Urothelium cell line (cell line): ENCODE data around the gene SYNGR1.
A peak's percentile ranks its signal among the peaks of the same experiment; 100 is the strongest.
"Not testable (repeated sequence)": the region's sequence is repeated elsewhere in the genome, so short reads cannot be mapped to it uniquely, and the experiment has no call there.

ENCODE experiments used
- DNase-seq: peaks from one replicate; pipeline ENCODE4 v3.0.0; 2011; ENCODE audit warnings: low spot score, mixed read lengths
- FAIRE-seq: peaks from 2 replicates; lab custom pipeline; 2011; peaks lifted over from hg19 to GRCh38; lab: Jason Lieb, UNC

SYNGR1 gene

DNA sequence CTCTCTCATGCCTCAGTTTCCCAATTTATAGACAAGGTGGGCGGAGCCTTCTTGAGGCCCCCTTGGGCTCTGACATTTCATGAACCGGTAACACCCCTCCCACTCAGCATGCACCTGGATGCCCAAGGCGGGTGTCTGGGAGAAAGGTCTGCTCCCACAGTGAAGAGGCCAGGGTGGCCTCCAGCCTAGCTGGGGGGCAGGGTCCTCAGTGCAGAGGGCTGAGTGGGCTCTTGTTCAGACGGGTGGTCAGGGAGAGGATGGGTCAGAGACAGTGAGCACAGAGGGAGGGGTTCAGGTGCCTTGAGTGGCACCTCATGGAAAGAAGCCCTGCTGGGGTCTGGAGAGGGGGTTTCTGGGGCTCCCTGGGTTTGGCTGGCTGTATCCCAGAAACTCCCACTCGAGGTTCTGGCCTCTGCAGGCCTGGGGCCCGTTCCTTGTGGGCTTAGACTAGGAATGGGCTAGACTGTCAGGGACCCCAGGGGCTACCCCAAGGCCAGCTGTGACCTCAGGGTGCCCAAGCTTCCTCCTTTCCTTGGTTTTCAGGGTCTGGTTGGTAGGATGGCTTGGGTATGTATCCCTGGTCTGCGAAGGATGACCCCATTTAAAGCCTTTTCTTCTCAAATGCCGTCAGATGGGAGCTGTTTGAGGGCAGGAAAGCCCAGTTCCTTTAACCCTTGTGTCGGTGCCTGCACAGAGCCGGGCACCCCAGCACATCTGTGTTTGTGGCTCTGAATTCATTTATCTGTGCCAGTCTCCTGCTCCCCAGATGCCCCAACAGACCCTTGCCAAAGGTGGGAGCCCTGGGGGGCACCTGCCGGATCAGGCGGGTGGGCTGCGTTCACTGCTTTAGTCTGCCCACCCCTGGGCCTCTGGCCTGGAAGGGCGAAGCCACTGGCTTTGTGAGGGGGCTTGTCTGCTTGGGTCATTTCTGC, 1.2 kb downstream of the SYNGR1 start:
- DNase-seq (no peak), FAIRE-seq (peak; percentile 44)

DNA sequence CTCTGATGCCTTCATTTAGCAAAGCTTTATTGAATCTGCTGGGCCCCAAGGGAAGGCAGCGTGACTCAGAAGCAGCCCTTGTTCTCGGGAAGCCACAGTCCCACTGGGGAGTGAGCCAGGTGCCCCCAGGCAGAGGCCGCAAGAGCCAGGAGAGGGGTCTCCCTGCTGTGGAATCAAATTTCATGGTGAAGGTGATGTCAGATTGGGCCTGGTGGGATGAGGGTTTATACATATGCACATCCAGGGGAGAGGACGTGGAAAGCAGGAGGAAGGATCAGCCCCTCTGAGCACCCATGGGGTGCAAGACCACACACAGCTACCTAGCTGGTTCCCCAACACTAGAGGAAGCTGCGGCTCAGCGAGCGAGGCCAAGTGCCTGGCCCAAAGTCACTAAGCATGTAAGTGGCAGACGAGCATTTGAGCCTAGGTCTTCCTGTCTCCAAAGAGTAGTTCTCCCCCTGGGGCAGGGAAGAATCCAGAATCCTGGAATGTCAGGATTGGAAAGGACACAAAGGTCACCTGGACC, 2.0 kb downstream of the SYNGR1 start:
- no peak for DNase-seq
- FAIRE-seq, result no peak

DNA sequence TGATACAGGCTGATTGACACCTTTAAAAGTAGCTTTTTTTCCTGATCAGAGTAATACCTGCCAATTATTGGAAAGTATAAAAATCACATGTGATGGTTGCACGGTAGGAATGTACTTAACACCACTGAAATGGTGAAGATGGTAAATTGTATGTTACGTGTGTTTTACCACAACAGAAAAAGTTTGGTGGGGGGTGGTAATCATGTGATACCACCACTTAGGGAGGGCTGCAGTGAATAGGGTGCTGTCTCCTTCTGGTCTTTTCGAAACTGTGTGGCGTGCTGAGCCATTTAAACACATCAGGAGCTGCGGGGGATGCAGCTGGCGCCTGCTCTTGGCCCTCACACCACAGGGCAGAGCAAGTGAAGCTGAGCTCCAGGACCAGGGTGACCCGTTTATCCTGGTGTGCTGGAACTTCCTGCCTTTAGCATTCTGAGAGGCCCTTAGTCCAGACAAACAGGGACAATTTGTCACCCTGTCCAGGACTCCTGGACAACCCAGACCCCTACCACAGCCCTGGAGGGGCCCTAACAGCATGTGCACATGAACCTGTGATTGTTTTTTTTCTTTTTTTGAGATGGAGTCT, 2.6 kb downstream of the SYNGR1 start:
- DNase-seq, result no peak
- FAIRE-seq, result peak; percentile 77

DNA sequence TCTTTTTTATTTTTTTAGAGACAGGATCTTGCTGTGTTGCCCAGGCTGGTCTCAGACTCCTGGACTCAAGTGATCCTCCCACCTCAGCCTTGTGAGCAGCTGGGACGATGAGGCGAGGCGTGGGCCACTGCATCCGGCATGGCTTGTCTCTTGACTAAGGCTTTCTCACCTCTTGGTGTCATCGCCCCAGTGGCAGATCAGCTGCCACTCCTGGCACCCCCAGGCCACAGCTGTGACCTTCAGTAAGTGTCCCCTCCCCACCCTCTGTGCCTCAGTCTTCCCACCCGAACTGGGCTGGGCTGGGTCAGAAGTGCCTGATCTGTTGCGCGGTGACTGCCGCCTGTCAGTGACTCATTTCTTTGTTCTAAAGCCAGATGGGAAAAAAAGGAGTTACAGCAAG, 3.6 kb downstream of the SYNGR1 start:
- FAIRE-seq (no peak), DNase-seq (no peak)

DNA sequence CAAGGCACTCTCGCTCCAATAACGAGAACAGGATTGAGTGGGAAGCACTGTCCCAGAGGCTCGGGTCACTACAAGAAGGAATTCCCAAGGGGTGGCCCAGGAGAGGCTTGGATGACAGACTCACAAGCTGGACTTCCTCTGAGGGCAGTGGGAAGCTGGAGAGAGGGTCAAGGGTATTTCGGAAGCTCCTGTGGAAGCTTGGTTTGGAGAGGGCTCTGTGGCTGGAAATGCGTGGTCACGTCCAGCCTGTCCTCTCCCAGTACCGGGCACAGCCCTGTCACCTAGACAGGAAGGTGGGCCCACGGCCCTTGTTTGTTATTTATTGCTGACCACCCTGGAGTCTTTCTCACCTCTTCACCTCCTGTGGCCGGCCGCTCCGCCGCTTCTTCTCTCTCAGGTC, 5.3 kb downstream of the SYNGR1 start:
- DNase-seq, result no peak
- FAIRE-seq, result no peak

DNA sequence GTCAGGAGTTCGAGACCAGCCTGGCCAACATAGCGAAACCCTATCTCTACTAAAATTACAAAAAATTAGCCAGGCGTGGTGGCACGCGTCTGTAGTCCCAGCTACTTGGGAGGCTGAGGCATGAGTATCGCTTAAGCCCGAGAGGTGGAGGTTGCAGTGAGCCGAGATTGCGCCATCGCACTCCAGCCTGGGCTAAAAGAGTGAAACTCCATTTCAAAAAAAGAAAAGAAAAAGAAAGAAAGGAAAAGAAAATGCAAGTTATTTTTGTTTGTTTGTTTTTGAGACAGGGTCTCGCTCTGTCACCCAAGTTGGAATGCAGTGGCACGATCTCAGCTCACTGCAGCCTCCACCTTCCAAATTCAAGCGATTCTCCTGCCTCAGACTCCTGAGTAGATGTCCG, 6.0 kb downstream of the SYNGR1 start:
- not testable (repeated sequence) for DNase-seq, FAIRE-seq

DNA sequence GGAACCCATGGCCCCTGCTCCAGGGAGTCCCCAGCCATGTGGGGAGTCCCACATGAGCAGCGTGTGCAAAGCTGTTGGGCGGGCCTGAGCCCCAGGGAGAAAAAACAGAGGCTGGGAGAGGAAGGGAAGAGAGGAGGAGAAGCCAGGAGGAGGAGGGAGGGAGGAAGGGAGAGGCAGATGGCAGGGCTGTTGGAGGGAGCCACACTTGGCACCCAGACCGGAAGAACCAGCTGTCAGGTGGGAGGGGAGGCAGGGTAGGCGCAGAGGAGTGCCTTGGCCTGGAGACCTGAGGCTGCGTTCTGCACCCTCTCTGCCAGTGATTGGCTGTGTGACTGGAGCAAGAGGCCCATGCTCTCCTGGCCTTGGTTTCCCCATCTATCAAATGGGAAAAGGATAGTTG, 6.7 kb downstream of the SYNGR1 start:
- FAIRE-seq, result no peak
- no peak for DNase-seq

DNA sequence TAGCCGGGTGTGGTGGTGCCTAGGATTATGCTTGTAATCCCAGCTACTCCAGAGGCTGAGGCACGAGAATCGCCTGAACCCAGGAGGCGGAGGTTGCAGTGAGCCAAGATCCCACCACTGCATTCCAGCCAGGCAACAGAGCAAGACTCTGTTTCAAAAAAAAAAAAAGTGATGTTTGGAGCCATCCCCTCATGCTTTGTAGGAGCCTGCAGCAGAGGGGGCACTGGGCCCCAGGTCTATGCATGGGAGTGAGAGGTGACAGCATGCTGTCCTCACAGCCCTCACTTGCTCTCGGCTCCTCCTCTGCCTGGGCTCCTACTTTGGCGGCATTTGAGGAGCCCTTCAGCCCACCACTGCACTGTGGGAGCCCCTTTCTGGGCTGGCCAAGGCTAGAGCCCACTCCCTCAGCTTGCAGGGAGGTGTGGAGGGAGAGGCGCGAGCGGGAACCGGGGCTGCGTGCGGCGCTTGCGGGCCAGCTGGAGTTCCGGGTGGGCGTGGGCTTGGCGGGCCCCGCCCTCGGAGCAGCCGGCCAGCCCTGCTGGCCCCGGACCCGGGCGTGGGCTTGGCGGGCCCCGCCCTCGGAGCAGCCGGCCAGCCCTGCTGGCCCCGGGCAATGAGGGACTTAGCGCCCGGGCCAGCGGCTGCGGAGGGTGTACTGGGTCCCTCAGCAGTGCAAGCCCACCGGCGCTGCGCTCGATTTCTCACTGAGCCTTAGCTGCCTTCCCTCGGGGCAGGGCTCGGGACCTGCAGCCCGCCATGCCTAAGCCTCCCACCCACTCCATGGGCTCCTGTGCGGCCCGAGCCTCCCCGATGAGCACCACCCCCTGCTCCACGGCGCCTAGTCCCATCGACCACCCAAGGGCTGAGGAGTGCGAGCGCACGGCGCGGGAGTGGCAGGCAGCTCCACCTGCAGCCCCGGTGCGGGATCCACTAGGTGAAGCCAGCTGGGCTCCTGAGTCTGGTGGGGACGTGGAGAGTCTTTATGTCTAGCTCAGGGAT, 7.6 kb downstream of the SYNGR1 start:
- not testable (repeated sequence) for DNase-seq

DNA sequence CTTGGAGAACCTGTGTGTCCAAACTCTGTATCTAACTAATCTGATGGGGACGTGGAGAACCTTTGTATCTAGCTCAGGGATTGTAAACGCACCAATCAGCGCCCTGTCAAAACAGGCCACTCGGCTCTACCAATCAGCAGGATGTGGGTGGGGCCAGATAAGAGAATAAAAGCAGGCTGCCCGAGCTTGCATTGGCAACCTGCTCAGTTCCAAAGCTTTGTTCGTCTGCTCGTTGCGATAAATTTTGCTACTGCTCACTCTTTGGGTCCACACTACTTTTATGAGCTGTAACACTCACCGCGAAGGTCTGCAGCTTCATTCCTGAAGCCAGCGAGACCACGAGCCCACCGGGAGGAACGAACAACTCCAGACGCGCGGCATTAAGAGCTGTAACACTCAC, 8.4 kb downstream of the SYNGR1 start:
- FAIRE-seq, result peak; percentile 32

More for the DNA sequence above, 7.6 kb downstream of the SYNGR1 start:
- not testable (repeated sequence) for FAIRE-seq

DNA sequence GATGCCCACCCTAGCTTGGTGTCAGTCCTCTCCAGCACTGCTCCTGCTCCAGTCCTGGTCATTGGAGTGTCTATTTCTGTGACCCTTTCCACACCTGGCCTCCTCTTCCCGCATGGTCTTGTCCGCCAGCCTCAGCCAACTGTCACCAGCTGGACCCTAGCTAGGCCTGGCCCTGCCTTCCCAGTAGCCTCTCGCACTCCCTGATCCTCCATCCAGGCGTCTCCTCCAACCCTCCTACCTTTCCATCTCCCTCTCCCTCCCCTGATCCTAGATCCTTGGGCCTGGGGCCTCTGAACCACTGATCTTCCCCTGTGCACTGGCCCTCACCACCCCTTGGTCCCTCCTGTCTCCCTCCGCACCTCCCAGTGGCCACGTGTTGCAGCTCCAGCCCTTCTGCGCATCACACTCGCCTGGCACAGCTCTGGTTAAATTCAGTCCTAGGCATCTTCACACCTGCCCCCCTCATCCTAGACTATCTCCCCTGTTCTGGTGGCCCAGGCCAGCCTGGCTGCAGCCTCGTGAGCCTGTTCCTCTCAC, 9.9 kb downstream of the SYNGR1 start:
- DNase-seq (no peak), FAIRE-seq (no peak)

More for the DNA sequence above, 8.4 kb downstream of the SYNGR1 start:
- not testable (repeated sequence) for DNase-seq

DNA sequence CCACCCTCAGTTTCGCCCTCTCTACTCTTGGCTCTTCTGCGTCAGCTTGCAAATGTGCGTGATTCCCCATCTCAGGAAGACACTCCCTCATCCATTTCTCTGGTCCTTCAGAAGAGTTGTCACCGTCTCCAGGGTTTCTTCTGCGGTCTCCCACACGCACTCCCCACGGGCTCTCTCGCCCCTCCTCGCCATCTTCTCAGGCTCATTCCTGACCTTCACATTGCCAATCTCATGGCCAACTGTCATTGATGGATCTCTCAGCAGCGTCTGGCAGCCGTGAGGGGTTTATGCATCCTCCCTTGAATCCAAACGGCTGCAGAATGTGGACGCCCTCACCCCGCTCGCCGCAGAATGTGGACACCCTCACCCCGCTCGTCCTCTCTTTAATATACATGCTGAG, 10.5 kb downstream of the SYNGR1 start:
- FAIRE-seq (no peak), DNase-seq (no peak)

DNA sequence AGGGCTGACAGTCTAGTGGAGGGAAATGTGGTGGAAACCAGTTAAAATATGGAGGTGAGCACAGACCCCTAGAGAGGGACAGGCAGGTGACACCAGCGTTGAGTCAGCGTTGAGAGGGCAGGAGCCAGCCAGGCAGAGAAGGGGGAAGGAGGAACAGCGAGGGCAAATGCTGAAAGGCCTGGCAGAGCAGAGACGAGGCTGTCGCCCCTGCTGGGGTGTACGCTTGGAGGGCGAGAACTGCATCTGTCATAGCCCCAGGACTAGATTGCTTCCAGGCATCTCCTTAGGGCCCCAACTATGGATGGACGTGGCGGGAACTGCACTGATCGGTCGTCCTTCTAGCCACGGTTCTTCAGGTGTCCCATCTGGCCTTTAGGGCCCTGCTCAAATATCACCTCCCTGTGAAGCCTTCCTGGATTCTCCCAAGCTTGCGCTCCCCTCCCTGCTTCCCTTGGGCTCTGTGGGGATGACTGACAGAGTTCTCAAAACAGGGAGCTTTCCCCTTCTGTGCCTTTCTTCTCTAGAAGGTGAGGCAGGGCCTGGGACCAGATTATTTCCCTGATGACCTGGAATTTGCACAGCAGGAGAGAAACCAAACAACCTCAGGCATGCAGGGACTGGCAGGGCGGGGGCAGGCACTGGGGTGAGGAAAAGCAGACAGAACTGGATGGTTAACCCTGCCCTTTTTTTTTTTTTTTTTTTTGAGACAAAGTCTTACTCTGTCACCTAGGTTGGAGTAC, 11.1 kb downstream of the SYNGR1 start:
- no peak for DNase-seq
- no peak for FAIRE-seq

DNA sequence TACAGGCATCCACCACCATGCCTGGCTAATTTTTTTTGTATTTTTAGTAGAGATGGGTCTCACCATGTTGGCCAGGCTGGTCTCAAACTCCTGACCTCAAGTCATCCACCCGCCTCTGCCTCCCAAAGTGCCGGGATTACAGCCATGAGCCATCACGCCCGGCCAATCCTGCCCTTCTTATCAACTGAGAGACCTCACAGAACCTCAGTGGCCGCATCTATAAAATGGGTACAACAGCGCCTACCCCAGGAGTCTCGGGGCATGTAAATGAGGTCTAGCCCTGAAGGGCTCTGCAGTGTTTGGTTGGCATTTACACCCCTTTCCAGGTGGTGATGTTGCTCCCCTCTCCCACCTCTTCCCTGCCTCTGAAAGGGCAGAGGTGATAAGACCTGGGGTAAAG, 11.7 kb downstream of the SYNGR1 start:
- no peak for DNase-seq
- FAIRE-seq, result no peak

DNA sequence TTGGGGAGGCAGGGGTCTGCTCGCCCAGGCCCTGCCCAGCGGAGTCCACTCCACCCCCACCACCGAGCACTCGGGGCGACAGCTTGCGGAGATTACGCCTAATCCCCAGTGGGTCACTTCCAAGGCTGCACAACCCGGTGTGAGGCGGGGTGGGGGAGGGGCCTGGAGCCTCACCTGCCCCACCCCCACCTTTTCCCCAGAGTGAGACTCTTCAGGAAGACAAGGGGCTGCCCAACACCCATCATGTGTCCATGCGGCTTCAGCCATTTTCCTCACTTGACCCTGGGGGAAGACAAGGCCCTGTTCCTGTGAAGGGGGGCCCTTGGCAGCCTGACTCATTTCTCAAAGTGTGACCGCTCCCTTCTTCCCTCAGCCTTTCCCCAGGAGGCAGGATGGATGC, 12.5 kb downstream of the SYNGR1 start:
- DNase-seq, result no peak
- FAIRE-seq, result no peak

DNA sequence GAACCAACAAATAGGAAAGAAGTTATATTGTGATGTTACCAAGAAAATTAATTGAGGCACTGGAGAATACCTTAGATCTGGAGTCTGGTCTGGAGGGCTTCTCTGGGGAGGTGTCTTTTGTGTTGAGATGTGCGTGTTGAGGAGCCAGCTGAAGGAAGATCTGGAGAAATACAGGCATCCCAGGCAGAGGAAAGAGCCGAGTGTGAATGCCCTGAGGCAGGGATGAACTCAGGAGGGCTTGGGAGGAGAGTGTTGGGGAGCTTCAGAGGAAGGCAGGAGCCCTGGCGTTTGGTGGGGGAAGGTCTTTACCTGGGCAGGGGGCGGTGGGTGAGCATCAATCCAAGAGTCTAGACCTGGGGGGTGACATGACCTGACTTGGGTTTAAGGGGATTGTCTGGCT, 13.1 kb downstream of the SYNGR1 start:
- no peak for FAIRE-seq

DNA sequence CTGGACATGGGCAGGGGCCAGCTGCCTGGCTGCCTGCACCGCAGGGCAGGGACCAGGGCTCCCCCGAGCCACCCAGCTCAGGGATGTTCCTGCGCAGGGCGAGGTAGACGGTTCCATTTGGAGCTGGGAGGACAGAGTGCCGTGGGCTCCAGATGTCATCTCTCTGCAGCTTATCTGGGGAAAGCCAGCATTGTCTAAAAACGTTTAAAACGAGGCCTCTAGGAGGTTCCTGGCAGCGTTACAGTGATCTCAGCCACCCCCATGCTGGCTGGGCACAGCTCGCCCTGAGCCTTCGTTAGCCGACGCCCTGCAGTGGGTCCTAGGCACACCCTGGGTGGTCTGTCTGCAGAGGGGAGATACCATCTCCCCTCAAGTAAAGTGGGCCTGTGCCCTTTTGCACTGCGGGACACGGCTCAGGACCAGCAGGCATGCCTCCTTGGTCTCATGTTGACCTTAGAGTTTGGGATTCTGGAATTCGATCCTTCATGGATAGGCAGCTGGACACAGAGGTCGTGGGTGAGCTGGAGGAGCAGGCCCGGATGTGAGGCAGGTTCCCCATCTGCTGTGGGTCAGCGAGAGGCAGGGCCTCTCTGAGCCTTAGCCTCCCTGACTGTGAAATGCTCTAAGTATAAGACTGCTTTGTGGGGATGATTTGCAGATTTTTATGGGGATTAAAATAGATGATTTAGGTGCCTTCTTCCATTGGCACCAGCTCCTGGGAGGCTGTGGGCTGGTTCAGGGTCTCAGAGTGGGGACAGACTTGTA, 14.1 kb downstream of the SYNGR1 start:
- no peak for FAIRE-seq
- DNase-seq, result no peak

More for the DNA sequence above, 13.1 kb downstream of the SYNGR1 start:
- DNase-seq, result no peak

DNA sequence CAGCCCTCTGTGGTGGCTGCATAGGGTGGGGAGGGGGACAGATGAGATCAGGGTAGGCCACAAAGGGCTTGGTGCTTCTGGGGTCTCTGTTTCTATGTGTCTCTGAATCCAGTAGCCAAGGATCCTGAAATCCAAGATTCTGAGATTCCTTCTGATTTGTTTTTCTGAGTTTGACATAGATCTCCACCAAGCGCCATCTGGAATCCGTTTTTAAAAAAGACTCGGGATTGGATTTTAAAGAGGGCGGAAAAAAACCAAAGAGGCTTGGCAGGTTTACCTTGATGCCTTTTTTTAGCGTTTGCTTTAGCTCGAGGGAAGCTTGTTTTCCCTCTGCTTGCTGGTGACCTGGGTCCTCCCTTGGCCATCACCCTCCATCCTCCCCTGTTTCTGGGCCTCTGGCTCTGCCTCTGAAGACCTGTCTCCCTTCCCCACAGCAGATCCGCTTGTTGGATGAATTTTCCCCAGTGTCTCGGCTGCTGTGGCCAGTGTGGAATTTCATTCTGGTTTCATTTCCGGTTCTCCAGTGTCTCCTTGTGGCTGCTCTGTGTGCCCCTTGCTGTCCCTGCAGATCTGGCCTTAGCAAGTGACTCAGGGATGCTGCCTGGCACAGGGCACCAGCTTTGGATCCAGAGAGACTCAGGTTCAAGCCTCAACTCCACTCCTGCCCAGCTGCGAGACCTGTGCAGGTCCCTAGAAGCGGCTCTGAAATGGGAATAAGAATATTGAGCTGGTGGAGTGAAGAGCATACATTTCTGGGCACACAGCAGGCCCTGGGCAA, 15.1 kb downstream of the SYNGR1 start:
- FAIRE-seq (no peak), DNase-seq (no peak)

DNA sequence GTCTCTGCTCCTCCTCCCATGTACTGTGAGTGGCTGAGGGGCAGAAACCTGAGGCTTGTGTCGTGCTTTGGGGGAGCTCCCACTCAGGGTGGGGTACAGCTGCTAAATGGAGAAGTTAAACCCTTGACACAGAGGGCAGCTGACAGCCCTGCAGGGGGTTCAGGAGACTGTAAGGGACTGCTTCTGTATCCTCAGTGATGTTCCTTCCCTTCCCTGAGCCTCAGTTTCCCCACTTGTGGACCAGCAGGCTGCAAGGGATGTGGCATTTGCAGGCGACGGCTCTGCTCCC, 15.6 kb downstream of the SYNGR1 start:
- FAIRE-seq (no peak), DNase-seq (no peak)

DNA sequence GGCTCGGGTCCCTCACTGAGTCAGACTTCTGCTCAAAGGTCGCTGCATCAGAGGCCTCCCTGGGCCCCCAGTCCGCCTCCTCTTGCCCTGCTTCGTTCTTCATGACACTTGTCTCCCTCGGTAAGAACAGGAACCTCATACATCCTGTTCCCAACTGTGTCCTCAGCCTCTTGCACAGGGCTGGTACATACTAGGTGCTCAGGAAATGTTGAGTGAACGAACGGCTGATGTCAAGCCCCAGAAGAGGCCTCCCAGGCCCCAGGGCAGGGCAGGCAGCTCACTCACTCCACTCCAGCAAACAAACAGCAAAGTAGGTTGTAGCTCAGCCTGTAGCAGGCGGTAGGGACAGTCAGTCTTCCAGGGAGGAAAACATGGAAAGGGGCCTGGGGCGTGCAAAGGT, 17.2 kb downstream of the SYNGR1 start:
- FAIRE-seq (no peak), DNase-seq (no peak)
